Hepatocyte (in vitro differentiated cells): ENCODE results near the gene HBA2.
"Not testable (repeated sequence)": the region's sequence is repeated elsewhere in the genome, so short reads cannot be mapped to it uniquely, and the experiment has no call there.

Source experiments
- EZH2 ChIP-seq: fragments of 200-600 bp; sonication (generic); IDR thresholded peaks from 2 replicates; pipeline ENCODE4 v1.6.1; 2016; ENCODE audit warnings: antibody characterized with exemption, mild to moderate bottlenecking, borderline replicate concordance
- EZH2phosphoT487 ChIP-seq: fragments of 200-600 bp; sonication (generic); IDR thresholded peaks from one replicate; pipeline ENCODE4 v1.6.1; 2018; ENCODE audit warnings: antibody characterized with exemption, mild to moderate bottlenecking, low read depth, moderate library complexity; ENCODE audit not compliant: unreplicated experiment, severe bottlenecking
- TF ChIP-seq, protein P1 (sequence below): fragments of 200-600 bp; sonication (generic); IDR thresholded peaks from 2 replicates; pipeline ENCODE4 v1.5.1; 2016; ENCODE audit warnings: antibody characterized with exemption, mild to moderate bottlenecking; ENCODE audit not compliant: poor library complexity

DNA sequence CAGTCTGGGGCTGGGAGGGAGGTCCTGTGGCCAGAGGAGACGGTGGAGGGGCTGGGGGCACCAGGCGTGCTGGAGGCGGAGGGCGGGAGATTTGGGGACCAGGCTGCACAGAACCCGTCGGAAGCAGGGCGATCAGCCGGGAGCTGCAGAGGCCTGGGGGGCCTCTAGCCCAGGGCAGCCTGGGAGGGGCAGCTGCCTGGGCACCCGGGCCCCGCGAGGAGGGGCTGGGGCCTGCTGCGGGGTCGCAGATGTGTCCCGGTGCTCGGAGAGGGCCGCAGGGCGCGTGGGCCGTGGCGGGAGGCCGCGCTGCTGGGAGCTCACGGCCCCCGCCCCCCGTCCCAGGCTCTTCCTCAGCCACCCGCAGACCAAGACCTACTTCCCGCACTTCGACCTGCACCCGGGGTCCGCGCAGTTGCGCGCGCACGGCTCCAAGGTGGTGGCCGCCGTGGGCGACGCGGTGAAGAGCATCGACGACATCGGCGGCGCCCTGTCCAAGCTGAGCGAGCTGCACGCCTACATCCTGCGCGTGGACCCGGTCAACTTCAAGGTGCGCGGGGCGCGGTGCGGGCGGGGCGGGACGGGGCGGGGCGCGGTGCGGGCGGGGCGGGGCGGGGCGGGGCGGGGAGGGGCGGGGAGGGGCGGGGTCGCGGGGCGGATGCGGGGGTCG, 19.0 kb upstream of the HBA2 start:
- TF ChIP-seq, protein P1, sequence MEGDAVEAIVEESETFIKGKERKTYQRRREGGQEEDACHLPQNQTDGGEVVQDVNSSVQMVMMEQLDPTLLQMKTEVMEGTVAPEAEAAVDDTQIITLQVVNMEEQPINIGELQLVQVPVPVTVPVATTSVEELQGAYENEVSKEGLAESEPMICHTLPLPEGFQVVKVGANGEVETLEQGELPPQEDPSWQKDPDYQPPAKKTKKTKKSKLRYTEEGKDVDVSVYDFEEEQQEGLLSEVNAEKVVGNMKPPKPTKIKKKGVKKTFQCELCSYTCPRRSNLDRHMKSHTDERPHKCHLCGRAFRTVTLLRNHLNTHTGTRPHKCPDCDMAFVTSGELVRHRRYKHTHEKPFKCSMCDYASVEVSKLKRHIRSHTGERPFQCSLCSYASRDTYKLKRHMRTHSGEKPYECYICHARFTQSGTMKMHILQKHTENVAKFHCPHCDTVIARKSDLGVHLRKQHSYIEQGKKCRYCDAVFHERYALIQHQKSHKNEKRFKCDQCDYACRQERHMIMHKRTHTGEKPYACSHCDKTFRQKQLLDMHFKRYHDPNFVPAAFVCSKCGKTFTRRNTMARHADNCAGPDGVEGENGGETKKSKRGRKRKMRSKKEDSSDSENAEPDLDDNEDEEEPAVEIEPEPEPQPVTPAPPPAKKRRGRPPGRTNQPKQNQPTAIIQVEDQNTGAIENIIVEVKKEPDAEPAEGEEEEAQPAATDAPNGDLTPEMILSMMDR = not testable (repeated sequence)
- not testable (repeated sequence) for TF ChIP-seq EZH2, EZH2phosphoT487
